HG02970 (cell line): ENCODE data around the gene UBXN7.
"Not testable (repeated sequence)": the region's sequence is repeated elsewhere in the genome, so short reads cannot be mapped to it uniquely, and the experiment has no call there.

Experiments
- ATAC-seq: cut with Tn5 transposase; IDR thresholded peaks from one replicate; pipeline ENCODE4 v1.9.1; 2021; ENCODE audit warnings: mild to moderate bottlenecking, moderate library complexity, moderate number of reproducible peaks; ENCODE audit not compliant: unreplicated experiment, low FRiP score

The UBXN7 gene

GRCh38 chr3:196323016-196323415, 109.2 kb downstream of the UBXN7 start:
- no peak for ATAC-seq

DNA sequence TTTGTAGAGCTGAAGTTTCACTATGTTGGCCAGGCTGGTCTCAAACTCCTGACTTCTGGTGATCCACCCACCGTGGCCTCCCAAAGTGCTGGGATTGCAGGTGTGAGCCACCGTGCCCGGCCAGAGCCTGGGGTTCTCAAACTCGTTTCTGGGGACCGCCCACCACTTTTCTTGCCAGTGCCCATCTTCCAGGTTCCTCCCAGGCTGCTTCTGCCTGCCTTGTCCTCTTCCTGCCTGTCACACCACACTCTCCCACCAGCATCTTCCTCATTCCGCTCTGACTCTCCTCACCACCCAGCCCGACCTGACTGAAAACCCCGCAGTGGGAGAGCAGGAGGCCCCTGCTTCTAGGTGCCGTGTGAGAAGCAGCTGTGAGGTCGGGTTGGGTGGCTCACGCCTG, 111.1 kb downstream of the UBXN7 start:
- ATAC-seq: no peak

GRCh38 chr3:196320137-196320536, 112.1 kb downstream of the UBXN7 start:
- no peak for ATAC-seq

- peak; percentile 89 for ATAC-seq
These were observed 114.3 kb downstream of the UBXN7 start, which contains the start of gene DYNLT2B for GRCh38 chr3:196317687-196318467. Gene DYNLT2B (minus strand): TSS chr3:196318240. CDS start chr3:196318152, 88 bp downstream.

GRCh38 chr3:196316799-196317686, 115.2 kb downstream of the UBXN7 start:
- ATAC-seq: not testable (repeated sequence)

GRCh38 chr3:196315821-196316220, 116.4 kb downstream of the UBXN7 start:
- no peak for ATAC-seq

GRCh38 chr3:196314597-196314996, 117.6 kb downstream of the UBXN7 start:
- no peak for ATAC-seq

GRCh38 chr3:196314086-196314485, 118.1 kb downstream of the UBXN7 start:
- ATAC-seq: not testable (repeated sequence)

DNA sequence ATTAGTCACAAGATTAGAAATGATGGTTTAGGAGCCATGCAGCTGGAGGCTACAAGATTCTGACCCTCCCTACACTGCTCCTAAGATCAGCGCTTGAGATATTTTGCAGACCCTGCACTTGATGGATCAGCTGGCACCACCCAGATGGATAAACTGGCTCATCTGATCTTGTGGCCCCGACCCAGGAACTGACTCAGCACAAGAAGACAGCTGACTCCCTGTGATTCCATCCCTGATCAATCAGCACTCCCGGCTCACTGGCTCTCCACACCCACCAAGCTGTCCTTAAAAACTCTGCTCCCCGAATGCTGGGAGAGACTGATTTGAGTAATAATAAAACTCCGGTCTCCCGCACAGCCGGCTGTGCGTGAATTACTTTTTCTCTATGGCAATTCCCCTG, 129.3 kb downstream of the UBXN7 start:
- ATAC-seq: not testable (repeated sequence)

- ATAC-seq: not testable (repeated sequence)
These were observed 129.7 kb downstream of the UBXN7 start for GRCh38 chr3:196302551-196302950.

- ATAC-seq: no peak
These were observed 133.7 kb downstream of the UBXN7 start for GRCh38 chr3:196298521-196298920.
